Liver (tissue), 3 donors: ENCODE results near the gene FRAT1.

Source experiments
- CTCF ChIP-seq: fragments of 150-350 bp; IDR thresholded peaks from 2 replicates; pipeline ENCODE4 v1.5.1; 2017; ENCODE audit warnings: improper control_type of control experiment, low read depth, low read length; ENCODE audit not compliant: missing input control
- EGR1 ChIP-seq, 2 donors: IDR thresholded peaks; 2 replicates each; pipeline ENCODE4 v1.6.1; 2016 to 2018; ENCODE audit warnings: antibody characterized with exemption in 2 of 2, low read depth in 2 of 2
- FOXA1 ChIP-seq: IDR thresholded peaks from 2 replicates; pipeline ENCODE4 v1.6.1; 2016; ENCODE audit warnings: antibody characterized with exemption
- HNF4G ChIP-seq: IDR thresholded peaks from 2 replicates; pipeline ENCODE4 v1.6.1; 2016; ENCODE audit warnings: antibody characterized with exemption
- JUND ChIP-seq, 2 donors: IDR thresholded peaks; 2 replicates each; pipeline ENCODE4 v1.6.1; 2016; ENCODE audit warnings: antibody characterized with exemption in 2 of 2
- MAX ChIP-seq: IDR thresholded peaks from 2 replicates; pipeline ENCODE4 v1.6.1; 2016; ENCODE audit warnings: antibody characterized with exemption
- RAD21 ChIP-seq, 2 donors: IDR thresholded peaks; 2 replicates each; pipeline ENCODE4 v1.6.1; 2016; ENCODE audit warnings: antibody characterized with exemption in 2 of 2, mild to moderate bottlenecking in 2 of 2
- REST ChIP-seq: IDR thresholded peaks from 2 replicates; pipeline ENCODE4 v1.6.1; 2016; ENCODE audit warnings: antibody characterized with exemption, mild to moderate bottlenecking
- SP1 ChIP-seq: IDR thresholded peaks from 2 replicates; pipeline ENCODE4 v1.6.1; 2018; ENCODE audit warnings: antibody characterized with exemption, mild to moderate bottlenecking
- TAF1 ChIP-seq: conservative IDR thresholded peaks from 2 replicates; pipeline ENCODE4 v1.6.1; 2016; ENCODE audit warnings: antibody characterized with exemption, mild to moderate bottlenecking
- YY1 ChIP-seq: IDR thresholded peaks from 2 replicates; pipeline ENCODE4 v1.6.1; 2016; ENCODE audit warnings: antibody characterized with exemption, mild to moderate bottlenecking
- ZBTB33 ChIP-seq: IDR thresholded peaks from 2 replicates; pipeline ENCODE4 v1.6.1; 2016; ENCODE audit warnings: antibody characterized with exemption
- donor health status: healthy.
- donor health status: healthy.

- TF ChIP-seq TAF1 (no peak), CTCF (no peak), SP1 (no peak), EGR1 (IDR thresholded peaks at IDR 0.05; ENCODE audit: low read depth in 2 of 2) (no peak), REST (no peak), HNF4G (no peak), FOXA1 (no peak), MAX (no peak), YY1 (no peak), JUND (IDR thresholded peaks at IDR 0.05) (peak in 1 of 2 donors; percentile 1), RAD21 (IDR thresholded peaks at IDR 0.05) (no peak), ZBTB33 (no peak)
Measured at GRCh38 chr10:97292862-97293198, 26.2 kb upstream of the FRAT1 start.
